ENCODE results near the gene LSM10.

LSM10 gene

DNA sequence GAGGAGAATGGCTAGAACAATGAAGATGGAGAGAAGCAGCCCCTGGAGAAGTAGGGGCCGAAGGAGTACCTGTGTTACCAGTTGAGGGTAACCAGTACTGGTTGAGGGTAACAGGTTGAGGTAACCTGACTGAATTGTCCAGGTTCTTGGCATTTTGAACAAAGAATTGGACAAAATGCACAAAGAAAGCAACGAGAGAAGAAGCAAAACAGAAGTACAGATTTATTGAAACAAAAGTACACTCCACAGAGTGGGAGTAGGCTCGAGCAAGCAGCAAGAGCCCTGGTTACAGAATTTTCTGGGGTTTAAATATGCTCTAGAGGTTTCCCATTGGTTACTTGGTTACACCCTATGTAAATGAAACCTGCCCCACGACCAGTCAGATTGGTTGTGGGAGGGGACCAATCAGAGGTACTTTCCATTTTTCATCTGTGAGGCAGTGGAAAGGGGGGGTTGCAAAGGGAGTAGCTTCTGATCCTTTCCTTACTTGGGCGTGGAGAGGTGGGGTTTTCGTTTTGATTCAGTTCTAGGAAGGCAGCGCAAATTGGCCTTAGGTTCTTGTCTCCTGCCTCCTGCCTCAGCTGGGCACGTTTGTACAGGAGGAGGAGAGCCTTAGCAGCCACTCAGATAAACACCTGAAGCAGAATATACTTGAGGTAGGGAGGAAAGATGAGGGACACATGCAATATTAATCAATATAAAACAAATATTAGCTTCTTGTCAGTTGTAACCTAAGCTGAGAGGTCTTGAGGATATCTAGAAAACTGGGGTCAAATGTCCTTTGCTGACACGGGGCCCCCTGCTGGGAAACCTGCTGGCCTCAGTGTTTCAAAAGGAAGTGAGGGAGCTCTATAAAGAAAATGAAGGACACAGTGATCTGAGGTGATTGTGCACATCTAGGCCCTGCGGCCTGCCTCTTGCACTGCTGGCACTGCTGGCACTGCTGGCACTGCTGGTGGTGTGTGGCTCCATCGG, 14.3 kb upstream of the LSM10 start:
- peak in 12 of 58 donors; percentile 2 to 45 (median 13) for DNase-seq

- DNase-seq: peak in 1 of 58 donors; percentile 10
Measured at GRCh38 chr1:36408479-36408878, 10.8 kb upstream of the LSM10 start.

DNA sequence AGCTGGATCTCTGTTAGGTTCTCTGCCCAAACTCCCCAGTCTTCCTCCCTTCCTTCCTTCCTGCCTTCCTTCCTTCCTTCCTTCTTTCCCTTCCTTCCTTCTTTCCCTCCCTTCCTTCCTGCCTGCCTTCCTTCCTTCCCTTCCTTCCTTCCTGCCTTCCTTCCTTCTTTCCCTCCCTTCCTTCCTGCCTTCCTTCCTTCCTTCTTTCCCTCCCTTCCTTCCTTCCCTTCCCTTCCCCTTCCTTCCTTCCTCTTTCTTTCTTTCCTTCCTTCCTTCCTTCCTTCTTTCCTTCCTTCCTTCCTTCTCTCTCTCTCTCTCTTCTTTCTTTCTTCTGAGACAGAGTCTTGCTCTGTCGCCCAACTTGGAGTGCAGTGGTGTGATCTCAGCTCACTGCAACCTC, 8.7 kb upstream of the LSM10 start:
- DNase-seq: no peak

GRCh38 chr1:36402504-36402890, 4.8 kb upstream of the LSM10 start:
- no peak for DNase-seq

DNA sequence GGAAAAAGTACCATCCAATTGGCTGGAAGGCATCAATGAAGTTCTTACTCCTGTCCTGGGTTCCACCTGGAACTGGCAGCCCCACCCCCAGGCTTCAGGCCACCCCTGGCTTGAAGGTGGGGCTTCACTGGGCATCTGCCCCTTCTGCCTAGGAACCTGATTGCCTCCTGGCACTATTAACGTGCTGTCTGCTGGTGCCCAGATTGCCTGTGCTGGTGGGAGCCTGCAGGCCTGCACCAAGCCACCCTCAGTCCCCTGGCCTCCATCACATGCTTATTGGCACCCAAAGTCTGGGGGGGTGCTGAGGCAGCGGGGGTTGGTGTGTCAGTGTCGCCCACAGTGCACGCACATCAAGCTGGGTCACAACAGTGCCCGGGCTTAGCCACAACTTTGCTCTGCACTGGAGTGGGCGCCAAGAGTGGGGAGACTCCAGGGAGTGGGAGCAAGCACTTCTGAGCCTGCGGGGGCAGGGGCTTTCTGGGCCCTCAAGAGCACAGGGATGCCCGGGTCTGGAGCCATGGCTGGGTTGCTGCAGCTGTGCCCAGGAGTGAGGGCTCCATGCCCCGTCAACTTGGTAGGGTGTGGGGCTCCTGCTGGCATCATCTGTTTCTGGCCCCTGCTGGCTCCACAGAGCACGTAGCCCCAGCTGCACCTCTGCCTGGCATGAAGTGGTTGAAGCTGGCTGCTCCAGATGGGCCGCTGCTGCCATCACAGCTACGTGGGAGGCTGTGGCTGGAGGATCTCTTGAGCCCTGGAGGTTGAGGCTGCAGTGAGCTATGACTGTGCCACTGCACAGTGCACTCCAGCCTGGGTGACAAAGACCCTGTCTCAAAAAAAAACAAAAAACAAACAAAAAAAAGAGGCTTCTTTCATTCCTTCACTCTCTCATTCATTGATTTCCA, 4.1 kb upstream of the LSM10 start:
- DNase-seq: no peak

- DNase-seq: peak in 37 of 58 donors; percentile 3 to 58 (median 27)
Measured at GRCh38 chr1:36400825-36401601, 3.3 kb upstream of the LSM10 start.

DNA sequence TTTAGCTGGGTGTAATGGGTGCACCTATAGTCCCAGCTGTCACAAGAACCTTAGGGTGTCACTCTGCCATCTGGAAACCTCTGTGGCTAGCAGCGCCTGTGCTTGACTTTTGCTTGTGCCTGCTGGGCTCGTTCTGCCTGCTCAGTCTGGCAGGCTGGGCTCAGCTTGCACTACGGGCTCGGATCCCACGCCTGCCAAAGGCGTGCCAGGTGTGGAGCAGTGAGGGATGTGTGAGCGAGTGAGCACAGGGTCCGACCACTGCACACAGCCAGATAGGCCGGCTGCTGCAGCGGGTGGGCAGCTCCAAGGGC, 2.8 kb upstream of the LSM10 start:
- DNase-seq: no peak

DNA sequence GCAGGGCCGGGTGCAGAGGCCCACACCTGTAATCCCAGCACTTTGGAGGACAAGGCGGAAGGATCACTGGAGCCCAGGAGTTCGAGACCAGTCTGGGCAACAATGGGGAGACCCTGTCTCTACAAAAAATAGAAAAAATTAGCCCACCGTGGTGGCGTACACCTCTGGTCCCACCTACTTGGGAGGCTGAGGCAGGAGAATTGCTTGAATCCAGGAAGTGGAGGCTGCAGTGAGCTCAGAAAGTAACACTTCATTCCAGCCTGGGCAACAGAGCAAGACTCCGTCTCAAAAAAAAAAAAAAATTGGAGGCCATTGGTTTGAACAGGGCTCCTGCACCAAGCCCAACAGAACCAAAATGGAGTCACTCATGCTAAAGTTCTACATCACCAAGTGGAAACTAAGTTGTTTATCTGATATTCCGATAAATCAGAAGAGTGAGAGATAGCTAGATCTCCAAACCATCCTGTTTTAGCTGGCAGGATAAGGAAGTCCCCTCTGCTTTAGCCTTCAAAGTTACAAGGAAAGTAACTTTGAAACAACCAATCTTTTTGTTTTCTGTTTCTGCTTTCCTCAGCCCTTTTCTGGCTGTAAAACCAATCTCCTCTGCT, 766 bp upstream of the LSM10 start:
- no peak for DNase-seq

DNA sequence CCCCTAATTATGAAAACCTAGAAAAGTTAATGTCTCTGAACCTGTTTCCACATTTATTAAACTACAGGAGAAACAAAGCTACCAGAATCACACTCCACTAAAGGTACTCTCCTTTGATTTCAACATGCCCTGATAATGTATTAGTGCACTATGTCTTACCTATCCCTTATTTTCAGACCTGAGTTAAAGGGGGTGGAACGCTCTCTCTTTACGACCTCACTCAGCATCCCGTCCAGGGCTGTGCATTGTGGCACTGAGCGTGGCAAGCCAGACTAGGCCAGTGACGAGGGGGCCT, 678 bp downstream of the LSM10 start:
- no peak for DNase-seq

- no peak for DNase-seq
Measured at GRCh38 chr1:36396359-36396758, 1.3 kb downstream of the LSM10 start.

- DNase-seq: no peak
Measured at GRCh38 chr1:36393686-36394085, 4.0 kb downstream of the LSM10 start.

- DNase-seq: no peak
Measured at GRCh38 chr1:36392836-36393235, 4.9 kb downstream of the LSM10 start.

GRCh38 chr1:36391271-36391670, 6.4 kb downstream of the LSM10 start:
- DNase-seq: no peak

DNA sequence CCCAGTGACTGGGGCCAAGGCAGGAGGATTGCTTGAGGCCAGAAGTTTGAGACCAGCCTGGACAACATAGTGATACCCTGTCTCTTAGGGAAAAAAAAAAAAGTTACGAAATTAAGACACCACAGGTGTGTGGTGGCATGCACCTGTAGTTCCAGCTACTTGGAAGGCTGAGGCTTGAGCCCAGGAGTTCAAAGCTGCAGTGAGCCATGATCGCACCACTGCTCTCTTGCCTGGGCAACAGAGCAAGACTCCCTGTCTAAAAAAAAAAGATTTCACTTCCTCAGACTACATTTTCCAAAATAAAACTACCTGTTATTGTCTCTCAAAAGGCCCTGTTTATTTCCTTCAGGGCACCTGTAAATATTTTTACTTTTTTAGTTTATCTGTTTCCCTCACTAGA, 7.3 kb downstream of the LSM10 start:
- no peak for DNase-seq

GRCh38 chr1:36389999-36390398, 7.7 kb downstream of the LSM10 start:
- DNase-seq: no peak

DNA sequence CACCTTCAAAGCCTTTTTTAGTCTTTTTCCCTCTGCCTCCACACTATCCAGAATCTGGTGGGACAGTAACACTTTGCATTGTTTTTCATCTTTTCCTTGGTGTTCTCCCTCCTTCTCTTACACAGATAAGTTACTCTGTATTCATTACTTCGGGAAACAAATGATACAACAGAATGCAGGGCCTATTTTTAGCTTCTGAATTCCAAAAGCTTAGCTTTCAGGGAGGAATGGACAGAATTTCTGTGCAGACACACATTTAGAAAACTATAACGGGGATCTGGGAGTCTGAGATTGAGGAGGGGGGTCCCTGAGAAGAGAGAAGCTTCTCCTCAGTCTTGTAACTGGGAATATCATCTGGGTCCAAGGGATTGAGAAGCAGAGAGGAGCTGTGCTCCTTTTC, 8.4 kb downstream of the LSM10 start:
- DNase-seq: no peak

- DNase-seq: peak in 18 of 58 donors; percentile 6 to 55 (median 32)
Measured at GRCh38 chr1:36387141-36387949, 10.4 kb downstream of the LSM10 start.

GRCh38 chr1:36386265-36387140, 11.2 kb downstream of the LSM10 start:
- peak; percentile 40 to 94 (median 79) for DNase-seq
